Uterus (tissue), 2 donors: ENCODE results near the gene JPH4.

Experiments used
- POLR2A ChIP-seq, 2 donors: fragments of 450-650 bp; IDR thresholded peaks; one replicate each; pipeline ENCODE4 v1.6.1; 2016; ENCODE audit warnings: antibody characterized with exemption in 2 of 2, mild to moderate bottlenecking in 1 of 2, moderate library complexity in 1 of 2
- TF ChIP-seq, protein P1 (sequence below), 4 experiments: fragments of 200-600 bp in 2 of 4; fragments of 450-650 bp in 2 of 4; sonication (generic) in 2 of 4; IDR thresholded peaks; one replicate each; pipeline ENCODE4 v1.5.1; 2016 to 2019; ENCODE audit warnings: antibody characterized with exemption in 4 of 4, mild to moderate bottlenecking in 2 of 4, moderate library complexity in 1 of 4

DNA sequence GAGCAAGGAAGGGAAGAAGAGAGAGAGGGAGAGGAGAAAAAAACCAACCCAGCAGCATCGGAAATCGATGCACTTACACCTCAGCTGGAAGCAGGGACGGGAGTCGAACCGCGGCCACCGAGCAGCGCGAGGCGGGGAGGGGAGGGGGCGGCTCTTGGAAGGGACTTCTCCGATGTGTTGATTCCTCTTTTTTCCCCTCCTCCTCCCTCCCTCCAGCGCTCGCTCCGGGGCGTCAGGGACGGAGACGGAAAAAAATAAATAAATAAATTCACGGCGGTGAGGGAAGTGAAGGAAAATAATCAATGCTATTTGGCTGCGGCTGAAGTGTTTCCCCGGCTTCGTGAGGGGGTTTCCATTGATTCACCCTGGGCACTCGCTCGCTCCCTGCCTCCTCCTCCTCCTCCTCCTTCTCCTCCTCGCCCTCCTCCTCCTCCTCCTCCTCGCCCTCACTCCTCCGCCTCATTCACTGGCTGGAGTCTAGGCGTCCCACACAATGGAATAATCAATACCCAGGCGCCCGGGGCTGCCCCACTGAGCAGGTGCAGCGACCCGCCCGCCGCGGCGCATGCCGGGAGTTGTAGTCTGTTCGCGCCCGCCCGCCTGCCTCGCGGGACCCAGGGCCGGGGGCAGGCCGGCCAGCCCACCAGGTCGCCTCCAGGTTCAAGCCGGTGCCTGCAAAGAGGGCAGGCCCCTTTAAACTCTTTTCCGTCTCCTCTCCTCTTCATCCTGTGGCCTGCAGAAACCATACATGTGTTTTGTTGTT is 27.1 kb downstream of the JPH4 start, which contains the start of gene ZFHX2:
- TF ChIP-seq, protein P1, sequence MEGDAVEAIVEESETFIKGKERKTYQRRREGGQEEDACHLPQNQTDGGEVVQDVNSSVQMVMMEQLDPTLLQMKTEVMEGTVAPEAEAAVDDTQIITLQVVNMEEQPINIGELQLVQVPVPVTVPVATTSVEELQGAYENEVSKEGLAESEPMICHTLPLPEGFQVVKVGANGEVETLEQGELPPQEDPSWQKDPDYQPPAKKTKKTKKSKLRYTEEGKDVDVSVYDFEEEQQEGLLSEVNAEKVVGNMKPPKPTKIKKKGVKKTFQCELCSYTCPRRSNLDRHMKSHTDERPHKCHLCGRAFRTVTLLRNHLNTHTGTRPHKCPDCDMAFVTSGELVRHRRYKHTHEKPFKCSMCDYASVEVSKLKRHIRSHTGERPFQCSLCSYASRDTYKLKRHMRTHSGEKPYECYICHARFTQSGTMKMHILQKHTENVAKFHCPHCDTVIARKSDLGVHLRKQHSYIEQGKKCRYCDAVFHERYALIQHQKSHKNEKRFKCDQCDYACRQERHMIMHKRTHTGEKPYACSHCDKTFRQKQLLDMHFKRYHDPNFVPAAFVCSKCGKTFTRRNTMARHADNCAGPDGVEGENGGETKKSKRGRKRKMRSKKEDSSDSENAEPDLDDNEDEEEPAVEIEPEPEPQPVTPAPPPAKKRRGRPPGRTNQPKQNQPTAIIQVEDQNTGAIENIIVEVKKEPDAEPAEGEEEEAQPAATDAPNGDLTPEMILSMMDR (IDR thresholded peaks at IDR 0.05), result no peak
- TF ChIP-seq POLR2A (IDR thresholded peaks at IDR 0.05), result no peak
